IgD-negative memory B cell (primary cell): ENCODE measurements around the gene HARBI1. TPM values are rescaled to one million over a fixed set of nuclear protein-coding genes. Genes with fewer than 3 reads are reported as not detected.

Source experiments
- H3K27ac Mint-ChIP-seq, 3 donors: one replicate each; pipeline ENCODE4 v1.8.0; 2020 to 2022; ENCODE audit warnings: mild to moderate bottlenecking in 3 of 3, mixed read lengths in 3 of 3, moderate library complexity in 1 of 3
- H3K27me3 Mint-ChIP-seq: one replicate; pipeline ENCODE4 v1.8.0; 2021; ENCODE audit warnings: mixed read lengths
- H3K36me3 Mint-ChIP-seq: one replicate; pipeline ENCODE4 v1.8.0; 2020; ENCODE audit warnings: mild to moderate bottlenecking, mixed read lengths
- H3K4me1 Mint-ChIP-seq, 3 donors: one replicate each; pipeline ENCODE4 v1.8.0; 2020 to 2022; ENCODE audit warnings: mixed read lengths in 3 of 3, mild to moderate bottlenecking in 1 of 3
- H3K4me3 Mint-ChIP-seq, 4 donors: one replicate each; pipeline ENCODE4 v1.8.0; 2020 to 2022; ENCODE audit warnings: mild to moderate bottlenecking in 4 of 4, mixed read lengths in 4 of 4, moderate library complexity in 3 of 4
- H3K9me3 Mint-ChIP-seq, 3 donors: one replicate each; pipeline ENCODE4 v1.8.0; 2020 to 2021; ENCODE audit warnings: mixed read lengths in 3 of 3, mild to moderate bottlenecking in 1 of 3
- polyA plus RNA-seq: library from polyadenylated mRNA; unstranded; fragments of 300-500 nt; fragmentation: Illumina TruSeq; gene quantifications from one replicate; pipeline ENCODE4 v1.2.3, GENCODE V29; 2021

Gene HARBI1
- polyA plus RNA-seq, 1 donor from 2014 or later, result 6.9 TPM

DNA sequence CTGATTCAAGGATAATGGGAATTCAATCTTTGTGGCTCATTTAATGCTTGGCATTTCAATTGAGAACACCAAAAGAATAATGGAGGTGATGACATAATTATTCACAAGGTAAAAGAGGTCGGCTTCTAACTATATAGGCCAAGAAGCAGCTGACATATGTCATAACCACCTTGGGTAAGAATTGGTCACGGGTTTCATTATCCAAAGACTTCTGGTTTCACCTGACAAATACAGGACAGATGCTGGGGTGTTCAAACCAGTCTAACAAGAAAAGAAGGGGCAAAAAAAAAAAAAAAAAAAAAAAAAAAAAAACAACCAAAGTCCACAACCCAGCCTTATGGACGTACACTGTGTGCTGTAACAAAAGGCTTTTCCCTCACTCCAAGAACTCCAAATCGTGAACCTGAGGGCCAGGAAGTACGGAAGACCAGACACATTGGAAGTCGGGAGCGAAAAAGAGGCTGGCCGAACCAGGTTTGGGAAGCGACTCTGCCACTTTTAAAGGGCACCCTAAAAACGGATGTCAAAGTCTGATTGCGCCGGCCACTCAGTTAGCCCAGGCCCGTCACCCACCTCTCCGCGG, 385 bp downstream of the HARBI1 start:
- H3K4me1 Mint-ChIP-seq, result peaks cover 16 to 30% (median 21%) of the 10 kb centered on the region in 3 donors
- no peaks in the 10 kb centered on the region for H3K27me3 Mint-ChIP-seq
- H3K36me3 Mint-ChIP-seq, result no peaks in the 10 kb centered on the region

DNA sequence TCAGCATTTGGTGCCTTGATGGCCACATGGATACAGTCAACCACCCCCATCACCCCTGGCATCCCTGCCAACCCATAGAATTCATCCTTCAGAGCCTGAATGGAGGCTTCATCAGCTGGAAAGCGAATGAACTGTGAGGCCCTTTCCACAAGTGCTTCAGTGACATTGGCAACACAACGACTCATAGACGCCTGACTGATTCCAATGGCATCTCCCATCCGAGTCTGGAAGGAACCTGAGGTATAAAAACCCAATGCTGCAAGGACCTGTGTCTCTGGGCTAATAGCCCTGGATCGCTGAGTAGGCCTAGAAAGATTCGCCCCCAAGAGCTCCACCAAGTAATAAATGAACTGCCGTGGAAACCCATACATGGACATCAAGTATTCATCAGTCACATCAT, 1.3 kb downstream of the HARBI1 start:
- peaks cover 14 to 25% (median 18%) of the 10 kb centered on the region in 3 donors for H3K4me1 Mint-ChIP-seq
- peak overlapping the region in 2 of 3 donors; percentile 16 to 100 for H3K27ac Mint-ChIP-seq
- H3K4me3 Mint-ChIP-seq, result peak overlapping the region in 3 of 4 donors; percentile 17 to 99 (median 96)
- no peaks in the 10 kb centered on the region for H3K27me3 Mint-ChIP-seq
- no peaks in the 10 kb centered on the region for H3K36me3 Mint-ChIP-seq
- no peaks in the 10 kb centered on the region for H3K9me3 Mint-ChIP-seq

More for the DNA sequence above, 385 bp downstream of the HARBI1 start:
- H3K9me3 Mint-ChIP-seq, result no peaks in the 10 kb centered on the region
- H3K27ac Mint-ChIP-seq, result peak overlapping the region; percentile 99 to 100 (median 100)
- peak overlapping the region; percentile 96 to 99 (median 98) for H3K4me3 Mint-ChIP-seq

DNA sequence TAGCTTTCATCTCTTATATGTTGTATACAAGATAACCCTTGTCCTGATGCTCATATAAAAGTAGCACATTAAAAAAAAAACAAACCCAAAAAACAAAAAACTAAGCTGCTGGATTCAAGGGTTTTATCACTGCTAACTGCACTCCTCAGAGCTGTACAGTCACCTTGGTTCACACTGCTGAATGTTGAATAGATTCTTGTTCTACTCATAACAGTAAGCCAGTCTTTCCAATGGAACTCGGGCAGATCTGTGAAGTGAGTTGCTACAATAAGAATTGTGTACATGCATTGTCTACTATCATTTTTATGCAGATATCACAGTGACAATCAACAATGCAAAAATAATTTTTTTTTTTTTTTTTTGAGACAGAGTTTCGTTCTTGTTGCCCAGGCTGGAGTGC, 4.7 kb downstream of the HARBI1 start:
- H3K9me3 Mint-ChIP-seq, result no peaks in the 10 kb centered on the region
- H3K27ac Mint-ChIP-seq, result peak overlapping the region in 1 of 3 donors; percentile 1
- peaks cover 3% of the 10 kb centered on the region for H3K36me3 Mint-ChIP-seq
- no peak overlapping the region for H3K4me3 Mint-ChIP-seq
- no peaks in the 10 kb centered on the region for H3K27me3 Mint-ChIP-seq
- H3K4me1 Mint-ChIP-seq, result peaks cover 3 to 13% (median 6%) of the 10 kb centered on the region in 3 donors

DNA sequence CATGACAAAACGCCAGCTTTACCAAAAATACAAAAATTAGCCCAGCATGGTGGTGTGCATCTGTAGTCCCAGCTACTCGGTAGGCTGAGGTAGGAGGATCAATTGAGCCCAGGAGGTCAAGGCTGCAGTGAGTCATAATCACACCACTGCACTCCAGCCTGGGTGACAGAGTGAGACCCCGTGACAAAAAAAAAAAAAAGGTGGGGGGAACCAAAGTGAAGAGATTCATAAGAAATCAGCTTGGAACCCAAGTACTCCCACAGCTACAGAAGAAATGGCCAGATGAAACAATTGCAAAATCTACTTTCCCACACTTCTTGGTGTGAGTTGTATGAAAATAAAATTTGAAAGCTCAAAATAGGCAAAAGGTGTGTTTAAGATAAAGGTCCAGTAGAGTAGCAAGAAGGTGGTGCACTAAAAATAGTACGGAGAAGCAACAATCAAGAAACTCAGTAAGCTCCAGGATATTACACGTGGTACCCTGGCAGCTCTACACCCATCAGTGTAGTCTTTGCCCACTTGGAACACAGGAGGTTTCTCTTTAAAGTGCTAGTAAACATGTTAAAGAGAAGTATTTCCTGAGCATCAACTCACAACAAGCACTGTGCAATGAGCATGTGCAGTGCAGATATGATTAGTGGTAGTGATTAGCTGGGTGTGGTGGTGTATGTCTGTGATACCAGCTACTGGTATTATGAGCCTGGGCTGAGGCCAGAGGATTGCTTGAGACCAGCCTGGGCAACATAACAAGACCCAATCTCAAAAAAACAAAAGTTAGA, 5.3 kb downstream of the HARBI1 start:
- Mint-ChIP-seq H3K27me3 (no peaks in the 10 kb centered on the region), H3K4me3 (no peak overlapping the region), H3K27ac (peak overlapping the region in 1 of 3 donors; percentile 1), H3K9me3 (no peaks in the 10 kb centered on the region), H3K36me3 (peaks cover 3% of the 10 kb centered on the region), H3K4me1 (peaks cover 3 to 11% (median 6%) of the 10 kb centered on the region in 3 donors)

DNA sequence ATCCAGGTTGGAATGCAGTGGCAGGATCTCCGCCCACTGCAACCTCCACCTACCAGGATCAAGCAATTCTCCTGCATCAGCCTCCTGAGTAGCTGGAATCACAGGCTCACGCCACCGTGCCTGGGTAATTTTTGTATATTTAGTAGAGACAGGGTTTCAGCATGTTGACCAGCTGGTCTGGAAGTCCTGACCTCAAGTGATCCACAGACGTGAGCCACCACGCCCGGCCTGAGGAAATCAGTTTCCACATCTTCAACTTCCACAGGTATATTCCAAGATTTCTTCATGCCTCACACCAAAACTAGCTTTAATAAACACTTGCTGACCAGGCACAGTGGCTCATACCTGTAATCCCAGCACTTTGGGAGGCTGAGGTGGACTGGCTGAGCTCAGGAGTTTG, 7.6 kb downstream of the HARBI1 start:
- Mint-ChIP-seq H3K27ac (no peak overlapping the region), H3K4me3 (no peak overlapping the region), H3K27me3 (no peaks in the 10 kb centered on the region), H3K4me1 (peaks cover 2 to 10% (median 2%) of the 10 kb centered on the region in 3 donors), H3K36me3 (peaks cover 3% of the 10 kb centered on the region), H3K9me3 (no peaks in the 10 kb centered on the region)

DNA sequence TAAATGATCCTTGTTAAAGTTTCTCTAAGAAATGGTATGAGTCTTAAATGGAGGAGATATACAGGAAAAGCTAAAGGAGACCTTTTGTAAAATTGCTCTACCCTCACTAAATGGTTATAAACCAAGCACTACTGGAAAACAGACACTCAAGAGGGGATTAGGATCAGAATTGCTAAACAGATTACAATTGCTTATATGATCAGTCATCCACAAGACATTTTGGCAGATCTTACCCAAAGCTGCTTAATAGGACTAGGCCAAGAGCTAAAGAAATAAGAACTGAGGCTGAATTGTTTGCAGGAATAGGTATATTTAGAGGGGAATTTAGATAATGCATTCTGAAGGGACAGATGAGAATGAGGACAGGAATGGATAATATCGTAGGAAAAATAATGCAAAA, 9.5 kb downstream of the HARBI1 start:
- no peak overlapping the region for H3K4me3 Mint-ChIP-seq
- no peaks in the 10 kb centered on the region for H3K27me3 Mint-ChIP-seq
- H3K9me3 Mint-ChIP-seq, result peaks cover 2 to 6% (median 4%) of the 10 kb centered on the region in 3 donors
- H3K27ac Mint-ChIP-seq, result no peak overlapping the region
- peaks cover 8% of the 10 kb centered on the region for H3K36me3 Mint-ChIP-seq
- H3K4me1 Mint-ChIP-seq, result peaks cover 9 to 18% (median 12%) of the 10 kb centered on the region in 3 donors

DNA sequence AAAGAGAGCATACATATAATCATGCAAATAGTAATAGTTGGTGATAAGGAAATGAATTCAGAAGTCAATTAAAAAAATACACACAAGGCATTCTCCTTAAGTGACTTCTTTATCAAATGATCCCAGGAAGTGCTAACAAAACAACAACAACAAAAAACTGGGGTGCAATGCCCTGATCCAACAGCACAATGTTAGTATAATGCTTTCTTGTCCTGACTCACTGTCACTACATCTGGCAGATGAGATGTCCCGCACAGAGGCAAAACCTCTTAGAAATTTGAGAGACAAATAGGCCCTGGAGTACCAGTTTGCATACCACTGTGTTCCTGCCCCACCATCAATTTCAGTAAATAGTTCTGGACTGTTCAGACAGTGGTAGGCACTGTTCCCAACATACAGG, 12.2 kb downstream of the HARBI1 start:
- Mint-ChIP-seq H3K9me3 (peaks cover 2 to 6% (median 4%) of the 10 kb centered on the region in 3 donors), H3K36me3 (peaks cover 8% of the 10 kb centered on the region), H3K27me3 (no peaks in the 10 kb centered on the region), H3K4me1 (peaks cover 9 to 24% (median 12%) of the 10 kb centered on the region in 3 donors), H3K4me3 (no peak overlapping the region), H3K27ac (peak overlapping the region in 1 of 3 donors; percentile 68)

DNA sequence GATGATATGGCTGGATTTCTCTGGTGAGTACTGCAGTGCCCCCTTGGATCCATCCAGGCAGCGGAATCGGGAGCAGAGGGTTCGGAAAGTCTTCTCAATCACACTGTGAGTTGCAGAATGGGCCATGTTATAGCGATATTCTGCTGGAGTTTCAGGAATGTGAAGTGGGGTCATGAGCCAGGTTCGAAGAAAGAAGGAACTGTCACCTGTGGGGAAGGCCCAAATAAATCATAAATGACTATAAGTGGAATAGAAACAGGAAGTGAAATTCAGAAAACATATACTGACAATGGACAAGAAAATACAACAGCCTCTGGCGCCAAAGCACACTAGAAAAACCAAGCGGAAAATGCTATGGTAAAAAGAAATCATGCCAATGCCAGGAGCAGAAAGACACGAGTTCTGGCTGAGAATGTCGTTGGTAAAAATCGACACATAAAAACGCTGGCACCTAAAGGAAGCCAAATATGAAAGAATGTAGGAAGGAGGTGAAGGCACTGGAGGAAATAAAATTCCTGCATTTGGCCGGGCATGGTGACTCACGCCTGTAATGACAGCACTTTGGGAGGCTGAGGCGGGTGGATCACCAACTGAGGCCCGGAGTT, 13.2 kb downstream of the HARBI1 start:
- peaks cover 8% of the 10 kb centered on the region for H3K36me3 Mint-ChIP-seq
- H3K27me3 Mint-ChIP-seq, result no peaks in the 10 kb centered on the region
- peaks cover 9 to 24% (median 12%) of the 10 kb centered on the region in 3 donors for H3K4me1 Mint-ChIP-seq
- H3K27ac Mint-ChIP-seq, result peak overlapping the region in 2 of 3 donors; percentile 12 to 78
- H3K9me3 Mint-ChIP-seq, result peaks cover 2 to 6% (median 4%) of the 10 kb centered on the region in 3 donors
- peak overlapping the region in 2 of 4 donors; percentile 3 to 65 for H3K4me3 Mint-ChIP-seq

DNA sequence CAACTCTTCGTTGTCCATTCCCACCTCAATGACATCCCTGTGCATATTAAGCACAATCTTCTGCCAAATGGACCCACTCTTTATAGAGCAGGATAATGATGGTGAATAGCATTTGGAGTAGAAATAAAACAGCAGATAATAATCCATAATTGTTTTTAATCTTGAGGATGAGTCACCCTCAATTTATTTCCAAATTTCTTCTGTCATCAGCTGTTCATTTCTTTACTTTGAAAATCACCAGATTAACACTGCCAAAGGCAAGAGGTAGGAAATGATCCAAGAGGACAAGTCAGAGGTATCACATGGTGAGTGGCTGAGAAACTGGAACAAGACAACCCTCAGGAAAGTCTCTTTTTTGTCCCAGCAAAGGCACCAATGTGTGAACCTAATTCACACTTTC, 15.9 kb downstream of the HARBI1 start:
- no peak overlapping the region for H3K27ac Mint-ChIP-seq
- no peaks in the 10 kb centered on the region for H3K27me3 Mint-ChIP-seq
- no peak overlapping the region for H3K4me3 Mint-ChIP-seq
- H3K9me3 Mint-ChIP-seq, result peaks cover 2 to 6% (median 4%) of the 10 kb centered on the region in 3 donors
- peaks cover 7 to 18% (median 10%) of the 10 kb centered on the region in 3 donors for H3K4me1 Mint-ChIP-seq
- H3K36me3 Mint-ChIP-seq, result peaks cover 4% of the 10 kb centered on the region

DNA sequence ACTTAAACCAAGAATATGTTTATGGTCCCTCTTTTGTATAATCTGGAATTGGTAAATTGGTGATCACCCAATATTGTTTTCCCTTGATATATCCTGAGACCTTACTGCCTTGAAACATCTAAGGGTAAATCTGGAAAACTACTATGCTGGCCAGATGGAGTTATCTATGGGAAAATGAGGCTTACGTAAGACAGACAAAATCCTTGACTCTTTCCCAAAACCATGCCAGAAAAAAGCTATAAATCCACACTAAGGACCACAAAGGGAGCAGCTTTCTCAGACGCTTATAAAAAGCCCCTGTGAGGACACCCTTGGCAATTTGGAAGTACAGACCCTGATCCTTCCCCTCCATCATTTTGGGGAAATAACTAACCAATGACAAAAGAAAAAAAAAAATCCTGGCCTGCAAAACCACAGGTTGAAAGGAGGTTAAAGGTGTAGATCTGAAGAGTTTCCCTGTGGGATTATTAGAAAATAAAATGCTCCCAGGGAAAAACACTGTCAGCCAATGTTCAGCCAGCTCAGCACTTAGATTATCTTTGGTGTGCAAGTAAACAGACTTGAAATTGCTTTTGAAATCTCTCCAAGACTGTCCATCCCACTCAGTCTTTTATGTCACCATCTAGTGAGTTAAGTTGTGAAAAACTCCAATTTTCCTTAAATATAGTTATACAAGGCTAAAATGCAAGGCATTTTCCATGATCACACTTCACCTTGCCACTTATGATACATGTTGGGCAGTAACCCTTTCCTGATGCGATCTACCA, 16.6 kb downstream of the HARBI1 start:
- Mint-ChIP-seq H3K4me1 (peaks cover 7 to 18% (median 10%) of the 10 kb centered on the region in 3 donors), H3K27me3 (no peaks in the 10 kb centered on the region), H3K4me3 (peak overlapping the region in 1 of 4 donors; percentile 57), H3K9me3 (peaks cover 2 to 6% (median 4%) of the 10 kb centered on the region in 3 donors), H3K36me3 (peaks cover 4% of the 10 kb centered on the region), H3K27ac (no peak overlapping the region)

DNA sequence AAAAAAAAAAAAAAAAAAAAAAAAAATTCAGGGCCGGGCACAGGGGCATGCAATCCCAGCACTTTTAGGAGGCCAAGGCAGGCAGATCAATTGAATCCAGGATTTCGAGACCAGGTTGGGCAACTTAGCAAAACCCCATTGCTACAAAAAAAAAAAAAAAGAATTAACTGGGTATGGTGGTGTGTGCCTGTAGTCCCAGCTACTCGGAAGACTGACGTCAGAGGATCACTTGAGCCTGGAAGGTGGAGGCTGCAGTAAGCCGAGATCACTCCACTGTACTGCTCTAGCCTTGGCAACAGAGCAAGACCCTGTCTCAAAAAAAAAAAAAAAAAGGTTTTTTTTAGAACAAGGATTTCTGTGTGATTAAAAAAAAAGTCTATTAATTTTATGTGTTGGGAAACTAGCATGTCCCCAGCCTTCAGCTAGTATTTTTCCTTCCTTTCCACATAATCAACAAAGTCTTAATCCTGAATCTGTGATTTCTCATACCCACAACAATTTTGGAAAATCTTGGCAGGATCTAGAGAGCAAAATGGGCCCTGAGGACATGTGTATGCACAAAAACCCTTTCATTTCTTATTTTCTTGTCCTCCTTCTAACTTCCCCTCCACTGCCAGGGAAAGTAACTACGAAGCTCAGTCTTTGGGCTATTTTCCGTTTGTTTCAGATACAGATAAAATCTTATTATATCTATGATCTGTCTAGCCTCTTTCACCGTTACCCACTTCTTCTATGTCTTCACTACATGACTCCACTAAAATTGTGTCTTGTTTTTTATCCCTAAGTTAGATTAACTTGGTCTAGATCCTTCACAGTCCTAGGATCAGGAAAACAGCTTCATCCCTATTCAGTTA, 17.5 kb downstream of the HARBI1 start:
- Mint-ChIP-seq H3K4me1 (peaks cover 8 to 16% (median 10%) of the 10 kb centered on the region in 3 donors), H3K27ac (no peak overlapping the region), H3K36me3 (peaks cover 4% of the 10 kb centered on the region), H3K4me3 (peak overlapping the region in 1 of 4 donors; percentile 57), H3K9me3 (peaks cover 2 to 6% (median 4%) of the 10 kb centered on the region in 3 donors), H3K27me3 (no peaks in the 10 kb centered on the region)

DNA sequence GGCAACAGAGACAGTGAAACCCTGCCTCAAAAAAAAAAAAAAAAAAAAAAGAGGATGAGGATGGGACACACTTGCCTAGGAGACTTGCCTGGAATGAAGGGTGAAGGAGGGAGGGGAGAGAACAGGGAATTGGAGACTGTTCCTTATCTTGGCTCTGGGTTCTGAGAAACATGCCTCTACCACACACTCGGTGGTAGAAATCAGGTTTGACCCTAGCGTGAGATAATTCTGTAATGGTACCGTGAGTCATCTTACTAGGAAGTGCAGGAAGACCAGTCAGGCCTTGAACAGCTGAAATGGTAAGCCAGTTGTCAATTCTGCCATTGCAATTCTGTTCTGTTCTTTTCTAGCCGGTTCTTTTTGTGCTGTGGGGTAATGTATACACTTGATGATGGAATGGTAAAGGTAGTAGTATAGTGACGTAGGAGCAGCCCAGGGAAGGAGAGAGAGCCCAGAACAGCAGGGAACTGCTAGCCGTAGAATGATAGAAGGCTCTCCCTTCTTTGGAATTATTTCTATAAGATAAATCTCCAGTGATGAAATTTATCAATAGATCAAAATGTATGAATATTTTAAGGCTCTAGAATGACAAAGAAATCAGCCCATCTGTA, 19.3 kb downstream of the HARBI1 start:
- H3K4me1 Mint-ChIP-seq, result peaks cover 12 to 15% (median 14%) of the 10 kb centered on the region in 3 donors
- peak overlapping the region in 1 of 4 donors; percentile 45 for H3K4me3 Mint-ChIP-seq
- H3K27ac Mint-ChIP-seq, result peak overlapping the region in 1 of 3 donors; percentile 47

DNA sequence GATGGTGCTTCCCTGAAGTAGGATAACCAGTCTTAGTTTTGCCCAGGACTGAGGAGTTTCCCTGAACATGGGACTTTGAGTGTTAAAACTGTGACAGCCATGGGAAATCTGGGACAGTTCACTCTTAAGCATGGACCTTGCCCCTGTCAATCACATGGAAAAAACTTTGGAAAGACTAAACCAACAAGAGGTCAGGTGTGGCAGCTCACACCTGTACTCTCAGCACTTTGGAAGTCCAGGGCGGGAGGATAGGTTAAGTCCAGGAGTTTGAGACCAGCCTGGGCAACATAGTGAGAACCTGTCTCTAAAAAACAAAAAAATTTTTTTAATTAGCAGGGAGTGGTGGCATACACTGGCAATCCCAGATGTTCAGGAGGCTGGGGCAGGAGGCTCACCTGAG, 19.9 kb downstream of the HARBI1 start:
- no peaks in the 10 kb centered on the region for H3K36me3 Mint-ChIP-seq
- H3K27me3 Mint-ChIP-seq, result no peaks in the 10 kb centered on the region
- no peaks in the 10 kb centered on the region for H3K9me3 Mint-ChIP-seq
- peak overlapping the region in 1 of 4 donors; percentile 45 for H3K4me3 Mint-ChIP-seq
- no peak overlapping the region for H3K27ac Mint-ChIP-seq
- peaks cover 15 to 17% (median 16%) of the 10 kb centered on the region in 3 donors for H3K4me1 Mint-ChIP-seq

More for the DNA sequence above, 19.3 kb downstream of the HARBI1 start:
- no peaks in the 10 kb centered on the region for H3K27me3 Mint-ChIP-seq
- H3K36me3 Mint-ChIP-seq, result no peaks in the 10 kb centered on the region
- no peaks in the 10 kb centered on the region for H3K9me3 Mint-ChIP-seq
